NCI-H1417 (cell line): ENCODE data around the gene DARS1.
"Not testable (repeated sequence)": the region's sequence is repeated elsewhere in the genome, so short reads cannot be mapped to it uniquely, and the experiment has no call there.

Experiments
- DNase-seq, 3 experiments: peaks; one replicate each; lab custom pipeline; 2025; lab: John Stamatoyannopoulos, UW

The DARS1 gene

GRCh38 chr2:135984199-135985017 lies 1.0 kb downstream of the DARS1 start:
- no peak for DNase-seq

GRCh38 chr2:135980434-135981079 lies 4.9 kb downstream of the DARS1 start:
- no peak for DNase-seq

GRCh38 chr2:135975702-135976101 lies 9.7 kb downstream of the DARS1 start:
- no peak for DNase-seq

- DNase-seq: no peak
These were observed 11.4 kb downstream of the DARS1 start for GRCh38 chr2:135974036-135974435.

- no peak for DNase-seq
These were observed 15.6 kb downstream of the DARS1 start for GRCh38 chr2:135969655-135970387.

- DNase-seq: peak in 1 of 3 experiments; percentile 33
These were observed 19.7 kb downstream of the DARS1 start for GRCh38 chr2:135965756-135966155.

- DNase-seq: not testable (repeated sequence)
These were observed 21.0 kb downstream of the DARS1 start for GRCh38 chr2:135964404-135964803.

GRCh38 chr2:135963841-135964240 lies 21.6 kb downstream of the DARS1 start:
- DNase-seq: no peak

GRCh38 chr2:135962366-135963123 lies 22.9 kb downstream of the DARS1 start:
- DNase-seq: peak in 1 of 3 experiments; percentile 5

GRCh38 chr2:135960656-135961551 lies 24.5 kb downstream of the DARS1 start:
- peak in 2 of 3 experiments; percentile 44 to 74 for DNase-seq

- DNase-seq: no peak
These were observed 25.3 kb downstream of the DARS1 start for GRCh38 chr2:135960150-135960549.

GRCh38 chr2:135958927-135959326 lies 26.5 kb downstream of the DARS1 start:
- not testable (repeated sequence) for DNase-seq

- no peak for DNase-seq
These were observed 31.3 kb downstream of the DARS1 start for GRCh38 chr2:135954020-135954601.

GRCh38 chr2:135952891-135953290 lies 32.5 kb downstream of the DARS1 start:
- no peak for DNase-seq

GRCh38 chr2:135951041-135951583 lies 34.3 kb downstream of the DARS1 start:
- peak in 1 of 3 experiments; percentile 31 for DNase-seq

GRCh38 chr2:135949451-135950234 lies 35.8 kb downstream of the DARS1 start:
- DNase-seq: peak in 1 of 3 experiments; percentile 25

- no peak for DNase-seq
These were observed 36.6 kb downstream of the DARS1 start for GRCh38 chr2:135948642-135949355.

GRCh38 chr2:135948141-135948540 lies 37.3 kb downstream of the DARS1 start:
- no peak for DNase-seq

GRCh38 chr2:135947483-135947882 lies 37.9 kb downstream of the DARS1 start:
- DNase-seq: no peak
